ENCODE results near the gene NEDD9.

The NEDD9 gene

DNA sequence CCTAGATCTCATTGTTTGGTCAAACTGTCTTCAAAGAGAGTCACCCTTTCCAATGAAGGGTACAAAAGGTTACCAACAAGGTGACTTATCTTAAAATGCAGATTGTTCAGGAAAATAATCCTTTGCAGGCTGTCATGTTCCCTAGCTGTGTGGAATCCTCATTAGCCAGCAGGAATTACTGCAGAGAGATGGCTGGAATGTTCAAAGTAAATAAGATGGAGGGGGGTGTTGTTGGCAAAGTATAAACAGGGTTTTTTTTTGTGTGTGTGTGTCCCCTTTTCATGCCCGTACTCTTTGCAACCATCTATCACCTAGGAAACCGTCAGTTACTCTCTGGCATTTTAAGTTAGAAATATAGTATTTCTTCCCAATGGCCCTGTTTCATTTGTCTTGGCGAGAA, 6.5 kb downstream of the NEDD9 start:
- H3K36me3 ChIP-seq, result peaks cover 0 to 36% (median 0%) of the 10 kb centered on the region in 11 experiments; a peak in 5 of 22 replicates
- H3K27ac ChIP-seq, result no peak overlapping the region
- no peak overlapping the region for H3K9ac ChIP-seq
- H3K4me3 ChIP-seq, result no peak overlapping the region
- no peak overlapping the region for H3K4me2 ChIP-seq
- H3K9me3 ChIP-seq (replicated peaks in 1 of 11), result peaks cover 5 to 25% (median 12%) of the 10 kb centered on the region in 11 experiments; a peak in 14 of 22 replicates
- no peak for TF ChIP-seq Cebpa-rat (IDR thresholded peaks at IDR 0.05)
- H3K4me1 ChIP-seq, result peaks cover 12 to 53% (median 14%) of the 10 kb centered on the region in 10 experiments
- H3K27me3 ChIP-seq, result no peaks in the 10 kb centered on the region
- peaks cover 0 to 89% (median 0%) of the 10 kb centered on the region in 11 experiments; a peak in 4 of 22 replicates for H4K20me1 ChIP-seq

- peaks cover 0 to 45% (median 0%) of the 10 kb centered on the region in 11 experiments; a peak in 5 of 22 replicates for H3K36me3 ChIP-seq
- H4K20me1 ChIP-seq, result peaks cover 0 to 89% (median 0%) of the 10 kb centered on the region in 11 experiments; a peak in 4 of 22 replicates
- peaks cover 5 to 25% (median 12%) of the 10 kb centered on the region in 11 experiments; a peak in 14 of 22 replicates for H3K9me3 ChIP-seq (replicated peaks in 1 of 11)
- no peak overlapping the region for H3K4me3 ChIP-seq
- H3K27ac ChIP-seq, result peak overlapping the region in 4 of 11 experiments; percentile 9 to 15 (median 13); a peak in 4 of 22 replicates
- no peak for TF ChIP-seq Cebpa-rat (IDR thresholded peaks at IDR 0.05)
- peak overlapping the region; percentile 15 to 60 (median 49); a peak in 20 of 22 replicates for H3K4me2 ChIP-seq
- peaks cover 12 to 44% (median 13%) of the 10 kb centered on the region in 10 experiments for H3K4me1 ChIP-seq
- H3K27me3 ChIP-seq, result no peaks in the 10 kb centered on the region
- H3K9ac ChIP-seq, result no peak overlapping the region
Observed at GRCh38 chr6:11224966-11225463, 7.5 kb downstream of the NEDD9 start.

DNA sequence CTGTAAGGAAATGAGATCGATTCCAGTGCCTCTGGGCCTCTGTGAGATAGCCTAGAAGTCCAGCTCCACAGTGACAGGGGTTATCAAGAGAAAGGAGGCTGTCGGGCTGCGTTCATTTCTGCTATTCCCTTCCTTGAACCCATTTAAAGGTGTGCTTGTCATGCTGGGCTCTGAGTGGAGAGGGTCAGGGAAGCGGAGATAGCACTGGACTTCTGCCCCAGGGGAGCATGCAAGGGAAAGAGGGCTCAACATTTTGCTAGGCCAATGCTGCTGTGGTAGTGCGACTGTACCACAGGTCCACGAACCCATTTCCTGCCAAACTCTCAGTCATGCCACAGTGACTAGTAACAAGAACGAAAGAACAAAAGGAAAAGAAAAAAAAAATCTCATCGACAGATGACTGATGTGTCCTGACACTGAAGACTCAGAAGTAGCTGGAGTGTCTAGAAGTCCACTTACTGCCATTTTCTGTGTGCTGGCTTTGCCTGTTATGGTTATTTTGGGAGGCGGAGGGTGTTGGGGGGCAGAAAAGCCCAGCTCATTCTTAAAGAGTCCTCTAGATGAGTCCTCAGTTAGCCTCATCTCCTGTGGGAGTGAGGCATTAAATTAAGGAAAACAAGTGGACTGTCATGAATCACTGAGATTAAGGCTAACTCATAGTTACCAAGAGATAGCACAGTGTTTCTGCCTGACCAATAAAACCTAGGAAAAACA, 8.1 kb downstream of the NEDD9 start:
- H3K4me2 ChIP-seq, result peak overlapping the region; percentile 15 to 60 (median 49); a peak in 21 of 22 replicates
- H4K20me1 ChIP-seq, result peaks cover 0 to 89% (median 0%) of the 10 kb centered on the region in 11 experiments; a peak in 4 of 22 replicates
- no peaks in the 10 kb centered on the region for H3K27me3 ChIP-seq
- peak overlapping the region in 5 of 11 experiments; percentile 9 to 19 (median 15); a peak in 5 of 22 replicates for H3K27ac ChIP-seq
- H3K36me3 ChIP-seq, result peaks cover 0 to 50% (median 0%) of the 10 kb centered on the region in 11 experiments; a peak in 5 of 22 replicates
- no peak for TF ChIP-seq Cebpa-rat (IDR thresholded peaks at IDR 0.05)
- peaks cover 5 to 25% (median 12%) of the 10 kb centered on the region in 11 experiments; a peak in 14 of 22 replicates for H3K9me3 ChIP-seq (replicated peaks in 1 of 11)
- H3K9ac ChIP-seq, result no peak overlapping the region
- H3K4me3 ChIP-seq, result no peak overlapping the region
- H3K4me1 ChIP-seq, result peaks cover 12 to 44% (median 13%) of the 10 kb centered on the region in 10 experiments

- Histone ChIP-seq H3K4me1 (peaks cover 12 to 48% (median 16%) of the 10 kb centered on the region in 10 experiments), H3K36me3 (peaks cover 0 to 49% (median 0%) of the 10 kb centered on the region in 11 experiments; a peak in 4 of 22 replicates), H3K27ac (no peak overlapping the region), H3K4me2 (no peak overlapping the region), H3K9ac (no peak overlapping the region), H3K27me3 (no peaks in the 10 kb centered on the region), H3K4me3 (no peak overlapping the region), H3K9me3 (replicated peaks in 1 of 11) (peaks cover 5 to 25% (median 12%) of the 10 kb centered on the region in 11 experiments; a peak in 14 of 22 replicates), H4K20me1 (peaks cover 0 to 89% (median 0%) of the 10 kb centered on the region in 11 experiments; a peak in 3 of 22 replicates)
- no peak for TF ChIP-seq Cebpa-rat (IDR thresholded peaks at IDR 0.05)
Observed at GRCh38 chr6:11223286-11223864, 9.1 kb downstream of the NEDD9 start.

DNA sequence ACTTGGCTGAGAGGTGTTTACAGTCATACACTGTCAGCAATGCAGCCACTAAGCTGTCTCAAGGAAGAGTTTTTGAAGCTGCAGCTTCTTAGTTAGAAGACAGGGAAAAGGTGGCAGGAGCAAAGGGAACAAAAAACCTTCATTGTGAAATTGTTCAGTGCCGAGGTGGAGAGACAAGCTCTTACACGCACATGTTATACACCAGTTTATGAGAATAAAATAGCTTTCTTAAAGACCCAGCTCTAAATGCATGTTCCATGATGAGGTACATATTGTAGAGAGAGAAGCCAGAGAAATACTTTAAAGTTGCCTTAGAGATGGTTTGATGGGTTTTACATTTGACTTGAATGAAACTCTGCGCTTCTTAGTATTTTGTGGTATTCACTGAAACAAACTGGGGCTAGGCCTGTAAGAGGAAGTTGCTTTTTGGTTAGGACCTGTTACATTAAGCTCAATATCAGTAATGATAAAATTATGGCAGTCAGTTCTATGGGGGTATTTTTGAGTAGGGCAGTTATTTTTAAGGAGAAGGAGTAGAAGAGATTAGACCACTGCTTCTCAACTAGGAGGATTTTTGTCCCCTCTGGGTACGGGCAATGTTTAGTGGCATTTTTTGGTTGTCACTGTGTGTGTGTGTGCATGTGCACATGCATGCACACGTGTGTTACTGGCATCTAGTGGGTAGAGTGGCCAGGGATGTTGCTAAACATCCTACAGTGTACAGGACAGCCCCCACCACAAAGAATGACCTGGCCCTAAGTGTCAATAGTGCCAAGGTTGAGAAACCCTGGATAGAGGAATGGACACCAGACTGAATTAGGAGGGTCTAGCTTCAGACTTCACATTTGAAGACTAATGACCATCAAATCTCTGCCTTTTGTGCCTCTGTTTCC, 9.8 kb downstream of the NEDD9 start:
- Histone ChIP-seq H3K36me3 (peaks cover 0 to 56% (median 0%) of the 10 kb centered on the region in 11 experiments; a peak in 4 of 22 replicates), H3K27me3 (no peaks in the 10 kb centered on the region), H3K4me3 (no peak overlapping the region), H3K4me2 (no peak overlapping the region), H4K20me1 (peaks cover 0 to 92% (median 0%) of the 10 kb centered on the region in 11 experiments; a peak in 3 of 22 replicates), H3K9ac (no peak overlapping the region), H3K9me3 (replicated peaks in 1 of 11) (peaks cover 5 to 25% (median 12%) of the 10 kb centered on the region in 11 experiments; a peak in 14 of 22 replicates), H3K4me1 (peaks cover 12 to 48% (median 16%) of the 10 kb centered on the region in 10 experiments), H3K27ac (no peak overlapping the region)
- TF ChIP-seq Cebpa-rat (IDR thresholded peaks at IDR 0.05), result no peak

DNA sequence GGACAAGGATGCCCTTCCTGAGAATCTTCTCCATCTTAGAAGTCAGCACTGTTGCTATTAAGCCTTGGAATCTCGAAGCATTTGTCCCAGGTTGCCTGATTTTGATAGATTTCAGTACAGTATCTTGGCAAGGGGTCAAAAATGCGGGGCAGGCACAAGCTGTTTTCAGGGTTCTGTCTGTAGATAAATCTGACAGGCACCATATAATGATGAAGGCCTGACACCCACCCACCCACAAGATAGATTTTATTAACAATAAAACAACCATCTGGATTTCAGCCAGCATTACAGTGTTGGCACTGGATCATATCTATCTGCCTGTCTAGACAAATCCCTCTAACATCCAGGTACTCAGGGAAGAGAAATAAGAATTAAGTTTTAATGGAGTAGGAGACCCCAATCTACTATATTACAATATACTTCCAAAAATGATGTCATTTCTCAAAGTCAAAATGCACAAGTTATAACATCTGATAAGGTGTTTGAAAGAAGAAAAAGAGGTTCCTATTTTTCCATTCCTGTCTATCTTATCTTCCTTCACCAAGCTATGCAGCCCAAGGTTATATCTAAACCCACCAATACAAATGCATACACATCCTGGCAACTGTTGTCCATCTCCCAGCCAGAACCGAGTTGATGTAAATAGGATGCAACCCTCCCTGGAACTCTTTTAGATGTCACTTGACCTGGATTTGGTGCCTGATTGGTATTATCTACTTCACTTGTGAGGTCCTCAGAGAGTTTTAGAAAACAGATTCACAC, 10.7 kb downstream of the NEDD9 start:
- Histone ChIP-seq H3K4me2 (no peak overlapping the region), H3K27ac (no peak overlapping the region), H3K4me3 (no peak overlapping the region), H3K9ac (no peak overlapping the region), H3K36me3 (peaks cover 0 to 65% (median 0%) of the 10 kb centered on the region in 11 experiments; a peak in 4 of 22 replicates), H4K20me1 (peaks cover 0 to 92% (median 0%) of the 10 kb centered on the region in 11 experiments; a peak in 3 of 22 replicates), H3K27me3 (no peaks in the 10 kb centered on the region), H3K9me3 (replicated peaks in 1 of 11) (peaks cover 5 to 25% (median 12%) of the 10 kb centered on the region in 11 experiments; a peak in 14 of 22 replicates), H3K4me1 (peaks cover 12 to 48% (median 16%) of the 10 kb centered on the region in 10 experiments)
- no peak for TF ChIP-seq Cebpa-rat (IDR thresholded peaks at IDR 0.05)

DNA sequence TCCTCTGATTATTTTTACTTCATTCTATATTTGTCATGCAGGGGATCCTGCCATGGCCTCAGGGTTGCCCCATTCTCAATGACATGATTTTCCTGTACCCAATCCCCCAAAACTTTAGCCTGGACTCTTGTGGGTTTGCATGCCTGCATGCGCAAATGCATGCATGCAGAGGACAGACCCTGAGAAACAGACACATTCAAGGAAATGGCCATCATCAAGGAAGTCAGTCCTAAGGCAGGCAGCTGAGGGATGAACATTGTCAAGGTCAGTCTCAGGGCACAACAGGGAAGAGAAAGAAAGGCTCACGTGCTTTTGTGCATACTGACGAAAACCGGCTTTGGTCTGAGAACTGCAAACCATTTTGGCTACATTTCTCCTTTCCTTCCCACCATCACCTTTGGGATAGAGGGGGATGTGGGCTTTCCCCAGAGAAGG, 13.1 kb downstream of the NEDD9 start:
- Histone ChIP-seq H3K27ac (no peak overlapping the region), H3K4me1 (peaks cover 4 to 42% (median 5%) of the 10 kb centered on the region in 10 experiments), H3K9ac (no peak overlapping the region), H3K36me3 (peaks cover 0 to 72% (median 0%) of the 10 kb centered on the region in 11 experiments; a peak in 6 of 22 replicates), H3K4me3 (no peak overlapping the region), H3K4me2 (peak overlapping the region in 3 of 11 experiments; percentile 27 to 44 (median 38); a peak in 6 of 22 replicates), H4K20me1 (peaks cover 0 to 99% (median 0%) of the 10 kb centered on the region in 11 experiments; a peak in 3 of 22 replicates), H3K9me3 (replicated peaks in 1 of 11) (peaks cover 4 to 10% (median 5%) of the 10 kb centered on the region in 11 experiments; a peak in 14 of 22 replicates), H3K27me3 (no peaks in the 10 kb centered on the region)
- no peak for TF ChIP-seq Cebpa-rat (IDR thresholded peaks at IDR 0.05)
